H1 (cell line): ENCODE data around the gene ADD1. TPM values are rescaled to one million over a fixed set of nuclear protein-coding genes. Genes with fewer than 3 reads are reported as not detected.

Source experiments
- CREB1 ChIP-seq: IDR thresholded peaks from 2 replicates; pipeline ENCODE4 v1.6.1; 2012; ENCODE audit warnings: inconsistent platforms
- RBBP5 ChIP-seq: IDR thresholded peaks from 2 replicates; pipeline ENCODE4 v1.7.1; 2012; ENCODE audit warnings: low read depth, mild to moderate bottlenecking, inconsistent platforms, low read length, moderate library complexity, borderline replicate concordance
- RNF2 ChIP-seq: fragments of 200-900, 300-1000 bp; sonication (generic); IDR thresholded peaks from 2 replicates; pipeline ENCODE4 v1.7.1; 2016; ENCODE audit warnings: borderline replicate concordance, low read depth, mild to moderate bottlenecking, antibody characterized with exemption, low read length; ENCODE audit not compliant: poor library complexity, severe bottlenecking; ENCODE audit errors: missing control alignments
- SIRT6 ChIP-seq: IDR thresholded peaks from one replicate; pipeline ENCODE4 v1.7.1; 2012; ENCODE audit warnings: low read length, inconsistent platforms
- USF2 ChIP-seq: IDR thresholded peaks from 2 replicates; pipeline ENCODE4 v1.6.1; 2011; ENCODE audit warnings: low read length, improper control_type of control experiment
- polyA plus RNA-seq, 7 experiments: library from polyadenylated mRNA; depleted of rRNA in 3 of 7; stranded (reverse) in 5 of 7; unstranded in 2 of 7; fragments of >200 nt in 5 of 7; fragments of 200-250 nt in 2 of 7; gene quantifications; 1 replicate in 5 of 7; 2 replicates in 1 of 7; 4 replicates in 1 of 7; pipeline versions ENCODE4 v1.2.1 to v1.2.3, GENCODE V29; 2011 to 2013; ENCODE audit warnings: missing spikeins in 2 of 7, mixed read lengths in 2 of 7
- total RNA-seq: library from RNA; stranded (reverse); fragmentation: NEBNext Ultra II Directional; extraction: Animal tissue kit (Norgen Biotek cat#: 25700); gene quantifications from 2 replicates; pipeline ENCODE4 v1.2.1, GENCODE V29; 2021
- TF ChIP-seq, protein P1 (sequence below): IDR thresholded peaks from 2 replicates; pipeline ENCODE4 v1.6.1; 2012; ENCODE audit warnings: low read length, inconsistent platforms

ADD1 gene
- total and polyA plus RNA-seq, 2 of the 8 experiments (the other 6 are each of a cell fraction or from before 2014, with no cell fraction given): 113 to 143 TPM

DNA sequence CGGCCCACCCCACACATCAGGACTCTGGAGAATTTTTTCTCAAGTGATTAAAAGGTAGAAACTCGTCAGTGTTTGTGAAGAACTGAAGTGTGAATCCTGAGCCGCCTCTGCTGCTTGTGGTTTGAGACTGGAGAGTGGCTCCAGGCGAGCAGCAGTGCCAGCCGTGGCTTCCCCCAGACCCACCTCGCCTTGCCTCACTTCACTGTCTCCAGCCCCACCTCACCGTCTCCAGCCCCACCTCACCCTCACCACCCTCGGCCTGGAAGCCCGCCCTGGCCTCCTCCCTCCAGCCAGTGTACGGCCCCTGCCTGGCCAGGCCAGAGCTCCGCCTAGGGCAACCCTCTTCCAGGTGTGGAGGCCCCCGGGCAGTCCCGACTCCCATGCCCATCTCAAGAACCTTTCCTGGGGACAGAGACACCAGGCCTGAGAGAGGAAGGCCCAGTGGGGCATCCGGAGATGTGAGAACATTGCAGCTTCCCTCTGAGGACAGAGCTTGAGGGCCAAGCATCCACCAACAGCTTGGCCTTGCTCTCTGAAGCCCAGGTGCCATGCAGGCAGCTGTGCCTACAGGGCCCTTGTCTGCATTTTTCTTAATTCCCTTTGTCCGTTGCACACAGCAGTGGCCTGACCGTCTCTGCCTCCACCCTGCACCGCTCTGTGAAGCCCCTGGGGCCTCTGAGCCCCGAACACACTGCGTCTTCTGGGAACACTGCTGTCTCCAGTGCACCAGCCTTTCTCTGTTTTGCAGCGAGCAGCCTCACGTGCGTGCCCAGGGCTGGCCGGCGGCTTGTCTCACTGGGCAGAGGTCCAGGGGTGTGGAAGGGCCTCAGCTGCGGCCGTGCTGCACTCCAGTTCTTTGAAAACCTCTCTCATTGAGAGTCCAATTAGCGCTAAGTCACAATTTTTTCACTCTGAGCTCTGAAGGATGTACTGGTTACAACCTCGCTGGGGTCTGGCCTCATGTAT is 37.0 kb upstream of the ADD1 start (continued):
- TF ChIP-seq, protein P1, sequence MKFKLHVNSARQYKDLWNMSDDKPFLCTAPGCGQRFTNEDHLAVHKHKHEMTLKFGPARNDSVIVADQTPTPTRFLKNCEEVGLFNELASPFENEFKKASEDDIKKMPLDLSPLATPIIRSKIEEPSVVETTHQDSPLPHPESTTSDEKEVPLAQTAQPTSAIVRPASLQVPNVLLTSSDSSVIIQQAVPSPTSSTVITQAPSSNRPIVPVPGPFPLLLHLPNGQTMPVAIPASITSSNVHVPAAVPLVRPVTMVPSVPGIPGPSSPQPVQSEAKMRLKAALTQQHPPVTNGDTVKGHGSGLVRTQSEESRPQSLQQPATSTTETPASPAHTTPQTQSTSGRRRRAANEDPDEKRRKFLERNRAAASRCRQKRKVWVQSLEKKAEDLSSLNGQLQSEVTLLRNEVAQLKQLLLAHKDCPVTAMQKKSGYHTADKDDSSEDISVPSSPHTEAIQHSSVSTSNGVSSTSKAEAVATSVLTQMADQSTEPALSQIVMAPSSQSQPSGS: no peak
- TF ChIP-seq CREB1: no peak
- TF ChIP-seq SIRT6: no peak
- TF ChIP-seq RBBP5: no peak
- TF ChIP-seq RNF2: no peak
- TF ChIP-seq USF2: no peak
